ENCODE data around the gene GADL1.

The GADL1 gene

DNA sequence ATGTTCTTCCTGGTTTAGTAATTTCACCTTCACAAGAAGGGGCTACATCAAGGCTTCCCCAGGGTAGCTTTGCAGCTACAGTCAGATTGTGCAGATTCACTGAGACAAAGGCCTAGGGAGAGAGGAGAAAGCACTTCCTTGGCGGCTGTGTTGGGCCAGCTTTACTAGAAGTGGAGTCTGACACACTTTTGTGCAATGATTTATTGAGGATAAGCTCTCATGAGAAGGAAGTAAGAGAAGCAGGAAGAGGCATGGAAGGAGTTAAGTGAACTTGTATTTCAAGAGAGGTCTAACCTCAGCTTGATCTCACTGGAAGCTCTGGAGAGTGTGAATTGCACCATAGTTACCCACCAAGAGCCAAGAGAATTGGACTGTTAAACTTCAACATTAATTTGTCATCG, 209.2 kb downstream of the GADL1 start:
- Histone ChIP-seq H3K27ac (replicated peaks) (no peak overlapping the region), H3K4me3 (replicated peaks; ENCODE audit: insufficient read depth, low read length) (no peak overlapping the region), H3K27me3 (ENCODE audit: insufficient read depth, poor library complexity, severe bottlenecking) (no peaks in the 10 kb centered on the region)
- peak in 1 of 2 experiments; percentile 33 for DNase-seq (ENCODE audit: low read depth in 1 of 2, low spot score in 1 of 2)
- TF ChIP-seq POLR2AphosphoS5 (IDR thresholded peaks at IDR 0.05; ENCODE audit: low read depth) = no peak
- TF ChIP-seq, protein P1, sequence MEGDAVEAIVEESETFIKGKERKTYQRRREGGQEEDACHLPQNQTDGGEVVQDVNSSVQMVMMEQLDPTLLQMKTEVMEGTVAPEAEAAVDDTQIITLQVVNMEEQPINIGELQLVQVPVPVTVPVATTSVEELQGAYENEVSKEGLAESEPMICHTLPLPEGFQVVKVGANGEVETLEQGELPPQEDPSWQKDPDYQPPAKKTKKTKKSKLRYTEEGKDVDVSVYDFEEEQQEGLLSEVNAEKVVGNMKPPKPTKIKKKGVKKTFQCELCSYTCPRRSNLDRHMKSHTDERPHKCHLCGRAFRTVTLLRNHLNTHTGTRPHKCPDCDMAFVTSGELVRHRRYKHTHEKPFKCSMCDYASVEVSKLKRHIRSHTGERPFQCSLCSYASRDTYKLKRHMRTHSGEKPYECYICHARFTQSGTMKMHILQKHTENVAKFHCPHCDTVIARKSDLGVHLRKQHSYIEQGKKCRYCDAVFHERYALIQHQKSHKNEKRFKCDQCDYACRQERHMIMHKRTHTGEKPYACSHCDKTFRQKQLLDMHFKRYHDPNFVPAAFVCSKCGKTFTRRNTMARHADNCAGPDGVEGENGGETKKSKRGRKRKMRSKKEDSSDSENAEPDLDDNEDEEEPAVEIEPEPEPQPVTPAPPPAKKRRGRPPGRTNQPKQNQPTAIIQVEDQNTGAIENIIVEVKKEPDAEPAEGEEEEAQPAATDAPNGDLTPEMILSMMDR (IDR thresholded peaks at IDR 0.05; ENCODE audit: insufficient read depth, low read length) = no peak
- TF ChIP-seq SPI1 (IDR thresholded peaks at IDR 0.05; ENCODE audit: borderline replicate concordance, low read depth) = no peak
- no peak for TF ChIP-seq REST (IDR thresholded peaks at IDR 0.05; ENCODE audit: insufficient replicate concordance, low read depth)
- TF ChIP-seq GABPA (IDR thresholded peaks at IDR 0.05; ENCODE audit: low read depth) = no peak

DNA sequence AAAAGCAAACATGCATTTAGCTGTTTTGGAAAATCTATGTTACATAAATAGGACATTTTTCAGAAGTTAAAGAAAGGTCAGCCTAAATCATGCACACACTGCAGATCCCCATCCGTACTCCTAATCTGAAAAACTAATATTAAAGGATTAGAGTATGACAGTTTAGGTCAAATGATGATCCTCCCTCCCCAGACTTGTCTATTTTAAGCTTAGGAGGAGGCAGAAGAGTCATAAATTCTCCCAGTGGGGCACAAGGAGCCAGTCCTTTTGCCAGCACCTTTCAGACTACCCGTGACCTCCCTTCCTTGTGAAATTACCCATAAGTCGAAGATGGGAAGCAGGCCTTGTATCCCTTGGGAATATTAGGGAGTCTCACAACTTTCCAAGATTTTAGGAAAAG, 210.1 kb downstream of the GADL1 start:
- Histone ChIP-seq H3K27ac (replicated peaks) (no peak overlapping the region), H3K27me3 (ENCODE audit: insufficient read depth, poor library complexity, severe bottlenecking) (no peaks in the 10 kb centered on the region), H3K4me3 (replicated peaks; ENCODE audit: insufficient read depth, low read length) (no peak overlapping the region)
- no peak for DNase-seq (ENCODE audit: low read depth in 1 of 2, low spot score in 1 of 2)
- TF ChIP-seq GABPA (IDR thresholded peaks at IDR 0.05; ENCODE audit: low read depth) = no peak
- TF ChIP-seq, protein P1 (IDR thresholded peaks at IDR 0.05; ENCODE audit: insufficient read depth, low read length) = no peak
- no peak for TF ChIP-seq SPI1 (IDR thresholded peaks at IDR 0.05; ENCODE audit: borderline replicate concordance, low read depth)
- TF ChIP-seq POLR2AphosphoS5 (IDR thresholded peaks at IDR 0.05; ENCODE audit: low read depth) = no peak
- TF ChIP-seq REST (IDR thresholded peaks at IDR 0.05; ENCODE audit: insufficient replicate concordance, low read depth) = no peak

DNA sequence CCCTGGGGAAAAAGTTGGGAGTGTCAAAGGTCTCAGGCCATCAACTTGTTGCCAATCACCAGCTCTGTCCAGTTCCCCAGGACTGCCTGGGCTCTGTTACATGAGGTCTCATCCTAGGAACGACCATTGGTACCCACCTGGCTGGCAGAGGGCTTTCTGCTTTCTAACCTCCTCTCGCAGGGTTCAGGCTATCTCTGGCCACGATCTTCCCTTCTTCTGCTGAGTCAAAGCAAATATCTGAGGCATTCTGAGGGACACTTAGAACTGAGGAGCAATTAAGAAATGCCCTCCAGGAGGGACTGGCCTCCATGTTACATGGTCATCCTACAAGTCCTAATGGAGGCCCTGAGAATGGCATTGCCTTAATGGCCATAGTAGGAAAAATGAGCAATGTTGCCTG, 210.7 kb downstream of the GADL1 start:
- TF ChIP-seq POLR2AphosphoS5 (IDR thresholded peaks at IDR 0.05; ENCODE audit: low read depth) (no peak), REST (IDR thresholded peaks at IDR 0.05; ENCODE audit: insufficient replicate concordance, low read depth) (no peak), SPI1 (IDR thresholded peaks at IDR 0.05; ENCODE audit: borderline replicate concordance, low read depth) (no peak), GABPA (IDR thresholded peaks at IDR 0.05; ENCODE audit: low read depth) (no peak)
- TF ChIP-seq, protein P1 (IDR thresholded peaks at IDR 0.05; ENCODE audit: insufficient read depth, low read length) = no peak
- H3K27ac ChIP-seq (replicated peaks) = no peak overlapping the region
- no peaks in the 10 kb centered on the region for H3K27me3 ChIP-seq (ENCODE audit: insufficient read depth, poor library complexity, severe bottlenecking)
- DNase-seq (ENCODE audit: low read depth in 1 of 2, low spot score in 1 of 2) = no peak
- H3K4me3 ChIP-seq (replicated peaks; ENCODE audit: insufficient read depth, low read length) = no peak overlapping the region

Measured in HL-60 (cell line).